ENCODE data around the gene DHRSX. TPM values are rescaled to one million over a fixed set of nuclear protein-coding genes. Genes with fewer than 3 reads are reported as not detected.

Gene DHRSX
- total and polyA plus RNA-seq, 10 of the 15 experiments (the other 5 are each of a cell fraction or from before 2014, with no cell fraction given) = 1.7 to 39.5 (median 16.5) TPM

- ATAC-seq = no peak; the same call in 1 of the 3 replicates
- BruUV-seq (replicated peaks) = no TSS peak
- no peaks in the 10 kb centered on the region for H3K79me2 ChIP-seq (ENCODE audit: control insufficient read depth, insufficient read depth, low read length)
- H2AFZ ChIP-seq (ENCODE audit: control insufficient read depth, low read depth, low read length) = no peak overlapping the region
- WGBS (ENCODE audit: insufficient coverage, insufficient replicate concordance, low lambda C conversion rate, missing lambda C conversion rate) = 91% methylated on average over 9 of the region's 10 CpGs
- CTCF ChIA-PET = no interaction called here
- no peak overlapping the region for H3K9ac ChIP-seq (ENCODE audit: control insufficient read depth, insufficient read depth, low read length)
- H3K9me3 ChIP-seq (replicated peaks; ENCODE audit: control insufficient read depth, insufficient read depth, low read length) = no peaks in the 10 kb centered on the region
- H3K27ac ChIP-seq (ENCODE audit: control insufficient read depth, insufficient read depth) = no peak overlapping the region
- no peak for FAIRE-seq
- H3K36me3 ChIP-seq (ENCODE audit: control insufficient read depth in 2 of 2, insufficient read depth in 2 of 2, low read length in 1 of 2) = no peaks in the 10 kb centered on the region; a peak in 2 of 4 replicates
- POLR2A ChIA-PET = no interaction called here
- H3K4me2 ChIP-seq (ENCODE audit: control insufficient read depth, insufficient read depth) = no peak overlapping the region
- no peaks in the 10 kb centered on the region for H4K20me1 ChIP-seq (ENCODE audit: control insufficient read depth, insufficient read depth)
- RAD21 ChIA-PET (ENCODE audit: unreplicated experiment) = no interaction called here
- no peaks in the 10 kb centered on the region for H3K27me3 ChIP-seq (replicated peaks in 1 of 2; ENCODE audit: control insufficient read depth in 2 of 2, insufficient read depth in 2 of 2, low read length in 1 of 2)
- no peak for DNase-seq (ENCODE audit: low read depth, low spot score)
- intact Hi-C loops (cut with micrococcal nuclease; ENCODE audit: unreplicated experiment) (no loop called here), in situ Hi-C loops (cut with MboI) (no loop called here)
- SMC1A ChIA-PET (ENCODE audit: uncharacterized antibody, unreplicated experiment) = no interaction called here
- no peaks in the 10 kb centered on the region; the same call in 1 of the 2 replicates for H3K4me1 ChIP-seq (ENCODE audit: control insufficient read depth, insufficient read depth, low read length)
- no peak overlapping the region for H3K4me3 ChIP-seq
- TF ChIP-seq NFXL1 (IDR thresholded peaks at IDR 0.05; ENCODE audit: borderline replicate concordance) (no peak), EZH2 (IDR thresholded peaks at IDR 0.05; ENCODE audit: borderline replicate concordance, control insufficient read depth, low read depth, low read length) (no peak), SP1 (IDR thresholded peaks at IDR 0.05; ENCODE audit: low read depth, low read length) (no peak), SIX5 (IDR thresholded peaks at IDR 0.05; ENCODE audit: low read depth, low read length, severe bottlenecking) (no peak), SIN3A (IDR thresholded peaks at IDR 0.05; ENCODE audit: low read depth, low read length) (no peak), RFX5 (IDR thresholded peaks at IDR 0.05; ENCODE audit: low read depth, low read length) (no peak), HSF1 (IDR thresholded peaks at IDR 0.05; ENCODE audit: low read depth, low read length) (no peak), ZNF687 (IDR thresholded peaks at IDR 0.05) (no peak), TAF1 (IDR thresholded peaks at IDR 0.05; ENCODE audit: borderline replicate concordance, low read depth, low read length) (no peak), HDAC6 (IDR thresholded peaks at IDR 0.05; ENCODE audit: unreplicated experiment) (no peak), CEBPB (IDR thresholded peaks at IDR 0.05; ENCODE audit: borderline replicate concordance in 1 of 2, low read depth in 2 of 2, low read length in 2 of 2) (no peak), SKIL (IDR thresholded peaks at IDR 0.05; ENCODE audit: low read depth, poor library complexity, severe bottlenecking) (no peak), E2F8 (IDR thresholded peaks at IDR 0.05; ENCODE audit: low read depth, partially characterized antibody) (no peak), ATF7 (IDR thresholded peaks at IDR 0.05; ENCODE audit: low read depth) (no peak), STAT1 (conservative IDR thresholded peaks at IDR 0.05) (no peak)
Measured at GRCh38 chrX:2263203-2263602, 237.6 kb downstream of the DHRSX start.
